GM12801 (cell line): ENCODE data around the gene EFCAB7.

Experiments
- CTCF ChIP-seq: IDR thresholded peaks from one replicate; pipeline ENCODE4 v1.5.1; 2011; ENCODE audit warnings: control low read depth; ENCODE audit not compliant: insufficient read length; ENCODE audit errors: extremely low read depth

EFCAB7 gene

GRCh38 chr1:63601061-63601460 lies 77.7 kb downstream of the EFCAB7 start:
- TF ChIP-seq CTCF = no peak

GRCh38 chr1:63601463-63601862 lies 78.1 kb downstream of the EFCAB7 start:
- TF ChIP-seq CTCF = no peak

- no peak for TF ChIP-seq CTCF
These were observed 78.6 kb downstream of the EFCAB7 start for GRCh38 chr1:63601912-63602311.

- TF ChIP-seq CTCF = no peak
These were observed 79.3 kb downstream of the EFCAB7 start for GRCh38 chr1:63602629-63603028.

- no peak for TF ChIP-seq CTCF
These were observed 80.5 kb downstream of the EFCAB7 start for GRCh38 chr1:63603810-63604209.

- no peak for TF ChIP-seq CTCF
These were observed 84.0 kb downstream of the EFCAB7 start for GRCh38 chr1:63607322-63607721.

- TF ChIP-seq CTCF = no peak
These were observed 87.9 kb downstream of the EFCAB7 start for GRCh38 chr1:63611231-63611630.

GRCh38 chr1:63612564-63612963 lies 89.2 kb downstream of the EFCAB7 start:
- TF ChIP-seq CTCF = no peak
